IPS-NIHi7 (cell line): ENCODE measurements around the gene FAM24B.
"Not testable (repeated sequence)": the region's sequence is repeated elsewhere in the genome, so short reads cannot be mapped to it uniquely, and the experiment has no call there.

Source experiments
- DNase-seq: peaks from one replicate; pipeline ENCODE4 v3.0.0; 2012; ENCODE audit warnings: mixed read lengths; ENCODE audit errors: extremely low spot score

The FAM24B gene, protein sequence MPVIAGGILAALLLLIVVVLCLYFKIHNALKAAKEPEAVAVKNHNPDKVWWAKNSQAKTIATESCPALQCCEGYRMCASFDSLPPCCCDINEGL

DNA sequence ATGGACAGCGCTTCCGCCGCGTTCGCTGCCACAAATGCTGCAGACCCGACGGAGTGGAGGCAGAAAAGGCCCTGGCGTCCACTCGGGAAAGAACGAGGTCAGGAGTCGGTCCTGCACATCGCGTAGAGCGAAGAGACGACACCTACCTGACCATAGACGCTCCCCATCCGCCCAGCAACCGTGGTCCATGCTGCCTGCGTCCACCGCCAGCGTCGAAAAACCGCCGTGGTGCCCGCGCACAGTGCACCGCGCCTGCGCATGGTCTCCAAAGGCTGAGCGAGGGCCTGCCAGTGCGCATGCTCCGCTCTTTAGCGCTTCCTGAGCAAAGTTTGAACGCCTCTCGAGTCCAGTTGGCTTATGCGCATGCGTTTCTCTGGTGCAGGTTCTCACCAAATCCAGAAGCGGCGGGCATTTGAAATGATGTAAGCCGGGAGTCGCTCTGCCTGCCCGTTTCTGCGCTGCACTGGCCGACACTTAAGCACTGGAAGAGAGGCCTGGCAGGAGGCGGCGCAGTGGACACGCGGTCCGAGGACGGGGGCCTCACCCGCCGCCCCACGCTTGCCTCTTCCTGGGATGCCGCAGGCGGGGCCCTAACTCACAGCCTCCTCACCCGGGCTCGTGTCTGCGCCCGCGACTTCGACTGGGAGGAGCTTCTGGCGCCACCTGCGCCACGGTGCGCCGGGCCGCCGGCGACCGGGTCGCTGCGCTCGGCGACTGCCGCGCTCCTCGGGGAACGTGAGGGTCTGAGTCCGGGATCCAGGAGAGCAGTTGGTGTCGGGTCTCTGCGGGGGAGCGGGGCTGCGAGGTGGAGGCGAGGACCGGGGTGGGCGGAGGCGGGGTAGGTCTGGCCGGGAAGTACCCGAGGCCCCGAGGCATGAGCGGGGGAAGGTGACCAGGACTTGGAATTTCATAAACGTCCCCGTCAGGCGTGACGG, at the start of gene FAM24B:
Gene FAM24B (minus strand): TSS at position 243 of the 935 bp plus-strand sequence. CDS start 29,066 bp downstream, outside the sequence.
- DNase-seq: peak; percentile 79

DNA sequence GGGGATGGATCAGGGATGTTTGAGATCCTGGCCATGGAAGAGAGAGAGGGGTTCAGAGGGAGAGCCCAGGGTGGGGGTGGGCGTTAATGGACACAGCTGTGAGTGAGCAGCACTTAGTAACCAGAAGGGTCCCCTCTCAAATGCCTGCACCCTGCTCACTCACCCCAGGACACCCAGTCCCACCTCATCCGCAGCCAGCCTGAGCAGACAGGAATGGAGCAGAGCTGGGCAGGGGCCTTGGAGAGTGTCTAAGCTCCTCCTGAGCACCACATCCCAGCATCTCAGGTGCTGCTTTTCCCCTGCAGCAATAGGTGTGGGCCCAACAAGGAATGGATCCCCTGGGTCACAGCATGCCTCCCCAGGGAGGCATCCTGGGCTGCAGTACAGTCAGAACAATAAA, 36.3 kb upstream of the FAM24B start:
- no peak for DNase-seq

DNA sequence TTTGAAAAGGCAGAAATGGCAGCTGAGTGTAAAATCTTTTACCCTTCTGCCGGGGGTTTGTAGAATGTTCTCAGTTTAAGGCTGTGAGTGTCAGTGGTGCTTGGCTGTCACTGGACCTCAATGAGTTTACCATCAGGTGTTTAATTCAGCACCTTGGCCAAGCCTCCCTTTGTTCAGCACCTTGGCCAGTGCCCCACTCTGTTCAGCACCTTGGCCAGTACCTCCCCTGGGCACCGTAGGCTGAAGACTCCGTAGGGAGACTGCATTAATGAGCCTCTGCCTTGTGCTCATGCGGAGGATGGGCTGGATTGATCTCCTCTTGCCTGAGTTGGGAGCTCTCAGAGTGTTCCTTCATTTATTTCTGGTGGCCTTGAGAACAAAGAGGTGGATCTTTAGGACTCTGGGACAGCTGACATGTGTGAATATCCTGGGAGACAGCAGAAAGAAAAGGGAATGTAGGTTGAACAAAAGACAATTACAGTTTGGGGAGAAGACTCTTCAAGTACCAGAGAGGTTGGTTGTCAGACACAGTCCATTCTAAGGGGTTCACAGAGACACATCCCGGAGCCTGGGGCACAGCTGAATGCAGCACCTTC, 32.6 kb upstream of the FAM24B start:
- peak; percentile 92 for DNase-seq

DNA sequence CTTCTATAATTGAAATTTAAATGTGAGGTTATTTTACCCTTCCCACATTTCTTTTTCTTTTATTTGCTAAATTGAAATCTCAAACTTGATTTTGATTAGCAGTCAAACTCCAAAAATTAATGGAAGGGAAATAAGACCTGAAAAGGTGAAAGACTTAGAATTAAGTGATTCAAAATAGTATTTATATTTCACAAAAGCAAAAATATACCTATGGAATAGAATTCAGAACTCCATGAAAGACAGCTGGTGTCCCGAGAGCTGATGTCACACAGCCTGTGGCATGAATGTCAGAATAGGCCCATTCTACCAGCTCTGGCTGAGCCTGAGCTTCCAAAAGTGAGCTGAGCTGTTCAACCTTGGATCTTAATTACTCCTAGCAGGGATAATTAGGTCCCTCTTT, 30.9 kb upstream of the FAM24B start, which contains the start of gene FAM24A:
Gene FAM24A (plus strand): TSS at position 301 of the 400 bp plus-strand sequence. CDS start 1,025 bp downstream, outside the sequence.
- DNase-seq: no peak

DNA sequence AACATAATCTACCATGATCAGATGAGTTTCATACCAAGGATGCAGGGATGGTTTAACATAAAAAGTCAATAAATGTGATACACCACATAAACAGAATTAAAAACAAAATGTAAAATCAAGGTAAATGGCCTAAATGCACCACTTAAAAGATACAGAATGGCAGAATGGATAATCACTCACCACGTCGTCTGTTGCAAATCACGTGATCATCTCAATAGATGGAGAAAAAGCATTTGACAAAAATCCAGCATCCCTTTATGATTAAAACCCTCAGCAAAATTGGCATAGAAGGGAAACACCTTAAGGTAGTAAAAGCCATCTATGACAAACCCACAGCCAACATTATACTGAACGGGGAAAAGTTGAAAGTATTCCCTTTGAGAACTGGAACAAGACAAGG, 24.5 kb upstream of the FAM24B start:
- DNase-seq: not testable (repeated sequence)

DNA sequence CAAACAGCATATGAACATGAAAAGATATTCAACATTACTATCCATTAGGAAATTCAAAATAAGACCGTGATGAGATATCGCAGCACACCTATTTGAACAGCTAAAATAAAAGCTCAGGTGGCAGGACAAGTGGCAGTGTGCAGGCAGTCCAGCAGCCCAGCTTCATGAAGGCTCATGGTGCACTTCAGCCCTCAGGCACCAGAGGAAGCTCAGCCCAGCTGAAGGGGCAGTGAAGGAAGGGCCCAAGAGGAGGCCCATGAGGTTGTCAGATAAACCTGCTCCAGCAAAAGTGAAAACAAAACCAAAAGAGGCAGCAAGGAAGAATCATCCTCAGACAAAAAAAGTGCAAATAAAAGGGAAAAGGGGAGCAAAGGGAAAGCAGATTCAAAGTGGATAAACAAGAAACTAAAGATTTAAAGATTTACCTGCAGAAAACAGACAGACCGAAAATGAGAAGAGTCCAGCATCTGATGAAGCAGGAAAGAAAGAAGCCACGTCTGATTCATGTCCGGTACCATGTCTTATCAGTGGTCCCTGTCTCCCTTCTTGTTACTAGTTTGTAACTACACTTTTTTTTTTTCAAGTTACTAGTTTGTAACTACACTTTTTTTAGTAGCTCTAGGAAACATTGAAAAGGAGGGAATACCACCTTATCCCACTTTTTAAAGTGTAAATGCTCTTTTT, 15.0 kb upstream of the FAM24B start:
- DNase-seq: no peak

DNA sequence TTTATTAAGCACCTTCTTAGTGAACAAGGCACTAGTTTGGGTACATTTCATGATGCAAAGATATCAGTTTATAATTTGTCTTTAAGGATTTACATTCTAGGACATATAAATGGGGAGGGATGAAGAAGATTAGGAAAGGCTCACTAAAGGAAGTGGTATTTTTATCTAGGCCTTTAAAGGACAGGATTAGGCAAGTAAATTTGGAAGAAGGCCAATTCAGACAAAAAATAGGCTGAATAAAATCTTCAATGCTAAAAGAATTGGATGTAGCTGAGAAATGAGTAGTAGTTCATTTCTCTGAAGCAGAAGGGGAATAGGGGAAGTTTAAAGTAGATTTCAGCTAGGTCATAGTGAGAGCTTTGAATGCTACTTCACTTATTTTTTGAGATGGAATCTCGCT, 4.8 kb upstream of the FAM24B start:
- no peak for DNase-seq

DNA sequence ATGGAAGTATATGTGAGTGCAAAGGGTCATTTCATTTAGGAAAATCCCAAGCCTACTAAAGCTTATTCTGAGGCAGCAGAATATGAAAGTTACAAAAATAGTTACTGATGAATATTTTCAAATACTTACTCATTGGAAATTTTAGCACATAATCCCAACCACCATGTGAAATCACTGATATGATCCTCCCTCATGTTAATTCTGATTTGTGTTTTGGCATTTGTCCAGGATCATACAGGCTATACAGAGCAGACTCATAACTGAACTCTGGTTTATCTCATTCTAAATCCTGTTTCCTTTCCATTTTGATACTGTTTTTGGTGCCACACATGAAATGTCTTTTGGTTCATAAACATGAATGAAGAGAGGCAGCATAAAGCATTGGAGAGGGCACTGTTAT, 3.4 kb upstream of the FAM24B start:
- DNase-seq: no peak

DNA sequence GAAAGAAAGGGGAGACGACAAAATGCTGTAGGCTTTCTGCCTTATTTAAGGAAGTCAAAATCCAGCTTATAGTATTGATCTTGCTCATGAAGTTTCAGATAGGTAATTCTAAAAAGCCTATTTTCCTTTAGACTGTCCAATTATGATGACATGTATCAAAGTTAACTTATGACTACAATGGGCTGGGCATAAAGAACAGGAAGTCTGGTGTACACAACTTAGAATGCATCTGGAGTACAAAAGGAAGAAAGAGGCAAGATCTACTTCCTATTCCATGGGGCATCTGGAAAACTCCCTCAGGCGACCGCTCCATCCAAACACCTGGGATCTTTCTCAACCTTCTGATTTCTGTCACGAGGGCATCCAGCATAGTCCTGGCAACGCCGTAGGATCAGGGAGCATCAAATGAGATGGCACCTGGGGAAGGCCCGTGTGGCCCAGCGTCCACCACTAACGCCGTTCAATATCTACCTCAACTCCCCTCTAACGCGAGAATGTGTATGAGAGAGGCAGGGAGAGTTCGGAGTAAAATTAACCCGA, 512 bp downstream of the FAM24B start:
- no peak for DNase-seq

DNA sequence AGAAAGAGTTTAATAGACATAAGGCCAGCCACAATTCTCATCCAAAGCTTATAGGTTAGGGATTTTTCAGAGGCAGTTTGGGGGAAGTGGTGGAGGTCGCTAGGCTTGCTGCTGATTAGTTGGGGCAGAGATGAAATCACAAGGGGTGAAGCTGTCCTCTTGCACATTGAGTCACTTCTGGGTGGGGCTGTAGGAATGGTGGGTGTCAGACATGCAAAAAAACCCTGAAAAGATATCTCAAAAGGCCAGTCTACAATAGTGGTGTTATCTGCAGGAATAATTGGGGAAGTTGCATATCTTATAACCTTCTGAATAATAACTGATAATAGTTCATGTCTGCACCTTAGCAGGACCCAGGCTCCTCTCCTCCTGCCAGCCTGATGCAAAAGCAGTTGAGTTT, 2.1 kb downstream of the FAM24B start:
- DNase-seq: no peak

DNA sequence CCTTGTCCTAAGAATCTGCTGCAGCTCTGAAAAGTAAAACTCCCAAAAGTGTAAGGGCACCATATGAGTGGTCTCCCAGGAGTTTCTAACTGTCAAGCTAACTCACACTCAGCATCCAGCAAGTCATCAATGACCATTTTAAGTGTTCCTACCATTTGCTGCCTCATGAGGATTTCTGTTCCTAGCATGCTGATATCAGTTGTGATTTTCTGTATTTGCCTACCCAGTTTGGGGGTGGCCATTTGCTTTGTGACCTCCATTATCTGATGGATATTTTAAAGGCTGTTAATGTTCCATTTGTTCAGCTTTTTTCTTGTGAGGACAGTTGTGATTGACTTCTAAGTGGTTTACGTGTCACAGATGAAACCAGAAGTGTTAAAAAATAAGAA, 2.9 kb downstream of the FAM24B start:
- DNase-seq: no peak

DNA sequence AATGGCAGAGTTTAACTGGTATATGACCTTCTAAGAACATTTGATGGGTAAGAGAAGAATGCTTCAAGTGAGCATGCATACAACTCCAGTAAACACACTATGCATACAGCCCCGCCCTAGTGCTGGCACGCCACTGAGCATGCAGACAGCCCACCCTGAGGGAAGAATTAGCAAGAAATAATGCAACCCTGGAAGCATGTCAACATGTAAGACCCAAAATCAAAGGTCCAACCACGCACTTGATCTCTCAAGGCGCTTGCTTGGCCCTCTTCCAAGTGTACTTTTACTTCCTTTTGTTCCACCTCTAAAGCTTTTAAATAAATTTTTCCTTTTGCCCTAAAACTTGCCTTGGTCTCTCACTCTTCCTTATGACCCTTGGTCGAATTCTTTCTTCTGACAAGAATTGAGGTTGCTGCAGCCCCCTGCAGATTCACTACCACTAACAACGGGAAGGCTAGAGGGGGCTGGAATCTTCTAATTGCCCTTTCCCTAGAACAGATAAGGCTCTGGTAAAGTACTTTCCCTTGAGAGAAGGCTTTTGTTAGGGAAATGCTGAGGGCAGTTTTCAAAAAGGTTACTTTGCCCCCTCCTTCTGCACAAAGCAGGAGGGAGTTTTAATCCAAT, 3.4 kb downstream of the FAM24B start:
- peak; percentile 59 for DNase-seq

DNA sequence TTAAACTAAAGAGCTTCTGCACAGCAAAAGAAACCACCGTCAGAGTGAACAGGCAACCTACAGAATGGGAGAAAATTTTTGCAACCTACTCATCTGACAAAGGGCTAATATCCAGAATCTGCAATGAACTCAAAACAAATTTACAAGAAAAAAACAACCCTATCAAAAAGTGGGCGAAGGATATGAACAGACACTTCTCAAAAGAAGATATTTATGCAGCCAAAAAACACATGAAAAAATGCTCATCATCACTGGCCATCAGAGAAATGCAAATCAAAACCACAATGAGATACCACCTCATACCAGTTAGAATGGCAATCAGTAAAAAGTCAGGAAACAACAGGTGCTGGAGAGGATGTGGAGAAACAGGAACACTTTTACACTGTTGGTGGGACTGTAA, 7.4 kb downstream of the FAM24B start:
- DNase-seq: not testable (repeated sequence)

DNA sequence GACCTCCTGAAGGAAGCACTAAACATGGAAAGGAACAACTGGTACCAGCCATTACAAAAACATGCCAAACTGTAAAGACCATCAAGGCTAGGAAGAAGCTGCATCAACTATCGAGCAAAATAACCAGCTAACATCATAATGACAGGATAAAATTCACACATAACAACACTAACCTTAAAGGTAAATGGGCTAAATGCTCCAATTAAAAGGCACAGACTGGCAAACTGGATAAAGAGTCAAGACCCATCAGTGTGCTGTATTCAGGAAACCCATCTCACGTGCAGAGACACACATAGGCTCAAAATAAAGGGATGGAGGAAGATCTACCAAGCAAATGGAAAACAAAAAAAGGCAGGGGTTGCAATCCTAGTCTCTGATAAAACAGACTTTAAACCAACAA, 10.6 kb downstream of the FAM24B start:
- not testable (repeated sequence) for DNase-seq

DNA sequence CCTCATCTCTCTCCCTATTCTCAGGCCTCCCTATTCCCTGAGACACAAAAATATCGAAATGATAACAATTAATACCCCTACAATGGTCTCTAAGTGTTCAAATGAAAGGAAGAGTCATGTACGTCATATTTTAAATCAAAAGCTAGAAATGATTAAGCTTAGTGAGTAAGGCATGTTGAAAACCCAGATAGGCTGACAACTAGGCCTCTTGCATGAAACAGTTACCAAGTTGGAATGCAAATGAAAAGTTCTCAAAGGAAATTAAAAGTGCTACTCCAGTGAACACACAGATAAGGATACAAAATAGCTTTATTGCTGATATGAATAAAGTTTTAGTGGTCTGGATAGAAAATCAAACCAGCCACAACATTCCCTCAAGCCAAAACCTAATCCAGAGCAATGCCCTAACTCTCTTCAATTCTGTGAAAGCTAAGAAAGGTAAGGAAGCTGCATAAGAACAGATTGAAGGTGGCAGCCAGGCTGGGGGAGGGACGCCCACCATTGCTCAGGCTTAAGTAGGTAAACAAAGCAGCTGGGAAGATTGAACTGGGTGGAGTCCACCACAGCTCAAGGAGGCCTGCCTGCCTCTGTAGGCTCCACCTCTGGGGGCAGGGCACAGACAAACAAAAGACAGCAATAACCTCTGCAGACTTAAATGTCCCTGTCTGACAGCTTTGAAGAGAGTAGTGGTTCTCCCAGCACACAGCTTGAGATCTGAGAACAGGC, 12.5 kb downstream of the FAM24B start:
- not testable (repeated sequence) for DNase-seq

DNA sequence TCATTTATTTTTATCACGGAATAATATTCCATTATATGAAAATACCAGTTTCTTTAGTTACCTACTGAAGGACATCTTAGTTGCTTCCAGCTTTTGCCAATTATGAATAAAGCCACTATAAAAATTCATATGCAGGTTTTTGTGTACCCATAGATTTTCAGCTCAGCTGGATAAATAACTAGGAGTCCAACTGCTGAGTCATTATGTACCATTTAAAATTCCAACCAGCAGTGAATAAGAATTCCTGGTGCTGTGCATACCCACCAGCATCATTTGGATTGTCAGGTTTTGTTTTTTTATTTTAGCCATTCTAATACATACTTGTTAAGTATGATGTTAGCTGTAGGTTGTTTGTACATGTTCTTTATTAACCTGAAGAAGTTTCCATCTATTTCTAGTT, 14.5 kb downstream of the FAM24B start:
- DNase-seq: no peak

DNA sequence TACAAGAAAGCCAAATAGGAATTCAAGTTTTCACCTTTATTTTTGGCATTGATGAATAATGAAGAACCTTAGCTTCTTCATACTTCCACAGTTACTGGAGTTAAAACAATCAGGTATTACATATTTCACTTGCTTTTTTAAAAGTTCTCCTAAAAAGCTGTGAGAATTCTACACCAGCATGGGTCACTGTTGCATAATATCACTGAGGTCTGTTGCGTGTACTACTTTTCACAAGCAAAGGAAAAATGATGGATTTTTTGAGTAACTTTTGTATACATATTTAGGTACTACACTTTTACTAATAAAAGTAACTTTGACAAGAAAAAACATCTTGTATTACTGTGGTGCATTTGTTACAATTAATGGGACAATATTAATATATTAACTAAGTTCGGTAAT, 15.2 kb downstream of the FAM24B start:
- DNase-seq: no peak

DNA sequence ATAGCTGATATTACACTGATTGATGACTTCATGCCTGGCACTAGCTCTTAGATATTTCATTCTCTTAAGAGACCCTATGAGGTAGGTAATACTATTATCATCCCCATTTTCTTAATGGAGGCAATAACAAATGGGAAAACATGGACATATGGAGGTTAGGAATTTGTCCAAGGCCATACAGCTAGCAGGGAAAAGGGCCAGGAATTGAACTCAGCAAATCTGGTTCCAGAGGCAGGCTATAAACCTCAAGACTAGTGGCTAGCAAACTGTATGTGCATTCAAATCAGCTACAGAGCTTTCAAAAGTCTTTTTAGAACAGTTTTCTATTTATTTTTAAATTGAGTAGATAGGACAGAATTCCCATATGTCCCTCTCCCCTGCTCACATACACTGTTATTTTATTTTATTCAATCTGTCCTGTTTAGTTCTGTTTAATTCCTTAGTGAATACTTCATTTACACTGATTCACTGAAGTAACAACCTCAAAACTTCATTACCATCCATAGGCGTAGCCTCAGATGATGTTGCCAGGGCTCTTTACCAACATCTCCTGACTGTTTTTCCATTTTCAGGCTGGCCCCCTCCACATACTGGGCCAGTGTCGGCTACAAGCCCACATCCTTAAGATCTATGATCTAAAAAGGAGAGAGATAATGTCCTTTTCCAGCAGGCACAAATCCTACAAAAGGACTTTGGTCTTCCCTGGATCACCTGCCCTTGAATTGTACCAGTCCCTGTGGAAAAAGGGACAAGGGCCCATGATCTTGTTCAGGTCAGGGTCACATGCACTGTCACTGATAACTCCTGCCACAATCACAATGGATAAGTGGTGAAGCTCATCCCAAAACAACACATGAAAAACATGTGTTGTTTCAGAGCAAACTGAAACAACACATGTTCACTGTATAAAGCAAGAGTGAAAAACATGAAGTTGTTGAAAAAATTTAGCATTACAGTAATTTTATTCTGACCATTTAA, 15.9 kb downstream of the FAM24B start:
- DNase-seq: no peak

DNA sequence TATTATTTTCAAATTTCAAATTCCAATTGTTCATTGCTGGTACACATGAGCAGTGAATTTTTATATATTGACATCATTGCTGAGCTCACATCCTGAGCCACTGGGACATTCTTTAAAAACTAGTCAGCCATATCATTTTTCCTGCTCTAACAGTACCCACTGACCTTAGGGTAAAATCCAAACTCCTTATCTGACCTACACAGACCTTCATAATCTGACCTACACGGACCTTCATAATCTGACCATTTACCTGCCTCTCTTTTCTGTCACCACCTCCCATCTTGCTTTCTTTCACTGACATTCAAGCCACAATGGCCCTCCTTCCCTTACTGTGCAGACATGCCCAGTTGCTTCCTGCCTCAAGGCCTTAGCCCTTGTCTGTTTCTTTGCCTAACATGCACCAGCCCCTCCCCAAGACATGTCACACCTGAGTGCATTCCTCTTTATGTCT, 17.6 kb downstream of the FAM24B start:
- no peak for DNase-seq

DNA sequence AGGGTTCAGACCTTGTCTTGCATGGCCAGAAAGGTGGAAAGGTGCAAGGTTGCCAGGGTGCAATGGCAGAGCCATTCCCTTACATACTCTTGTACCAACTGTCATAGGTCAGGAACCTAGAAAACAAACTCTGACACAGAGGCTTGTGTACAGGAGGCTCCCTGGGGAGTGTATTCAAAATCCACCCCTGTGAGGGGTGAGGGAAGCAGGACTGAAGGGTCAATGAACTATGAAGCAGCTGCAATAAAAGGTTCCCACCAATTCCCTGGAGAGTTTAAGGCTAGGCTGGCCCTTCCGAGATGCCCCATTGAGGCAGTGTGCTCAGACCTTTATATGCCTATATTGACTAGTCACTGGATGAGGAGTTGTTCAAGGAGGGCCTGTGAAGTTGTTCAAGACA, 19.9 kb downstream of the FAM24B start:
- DNase-seq: no peak
